Vein endothelial cell (primary cell): ENCODE measurements around the gene SLC41A1. TPM values are rescaled to one million over a fixed set of nuclear protein-coding genes. Genes with fewer than 3 reads are reported as not detected.

Experiments used
- total RNA-seq: library from RNA; depleted of rRNA; stranded (reverse); fragments of >200 nt; gene quantifications from 2 replicates; pipeline ENCODE4 v1.2.3, GENCODE V29; 2012

The SLC41A1 gene
- 11.1 and 23.4 TPM in 2 replicates for total RNA-seq

DNA sequence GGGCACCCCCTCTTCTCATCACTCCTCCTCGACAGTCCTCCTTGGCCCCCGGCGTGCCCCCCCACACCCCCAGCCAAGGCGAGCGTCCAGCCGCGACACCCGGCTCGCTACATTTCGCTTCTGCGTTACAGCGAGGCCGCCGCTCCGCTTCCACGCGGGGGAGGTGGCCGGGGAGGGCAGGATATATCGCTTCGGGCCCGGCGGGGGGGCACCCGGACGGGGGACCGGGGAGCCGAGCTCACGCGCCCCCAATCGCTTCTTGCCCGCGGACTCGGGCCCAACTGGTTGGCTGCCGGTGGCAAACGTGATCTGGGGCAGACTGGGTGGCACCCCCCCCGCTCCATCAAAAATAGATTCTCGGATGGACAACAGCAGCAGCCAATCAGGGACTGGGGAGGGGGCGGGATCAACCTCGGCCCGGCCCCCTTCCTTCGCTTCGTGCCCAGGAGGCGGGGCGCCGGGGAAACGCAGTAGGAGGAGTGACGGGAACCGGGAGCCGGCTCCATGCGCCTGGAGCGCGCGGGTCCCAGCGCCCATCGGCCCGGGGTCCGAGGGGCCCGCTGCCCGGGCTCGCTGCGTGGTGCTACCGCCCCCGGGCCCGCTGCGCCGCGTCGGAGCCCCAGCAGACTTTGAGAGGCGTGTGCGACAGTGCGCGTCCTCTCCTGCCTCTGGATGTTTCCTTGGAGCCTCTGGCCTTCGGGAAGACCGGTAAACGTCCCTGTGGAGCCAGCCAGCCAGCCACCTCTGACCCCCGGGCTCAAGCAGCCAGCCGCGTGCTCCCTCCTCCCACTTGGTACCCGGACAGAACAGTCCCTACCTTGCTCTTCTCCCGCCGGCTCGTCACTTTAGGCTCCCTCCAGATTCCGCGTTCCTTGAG lies at the start of gene SLC41A1:
Gene SLC41A1 (minus strand): TSS at position 321 of the 877 bp plus-strand sequence. CDS start 2,757 bp downstream, outside the sequence.

DNA sequence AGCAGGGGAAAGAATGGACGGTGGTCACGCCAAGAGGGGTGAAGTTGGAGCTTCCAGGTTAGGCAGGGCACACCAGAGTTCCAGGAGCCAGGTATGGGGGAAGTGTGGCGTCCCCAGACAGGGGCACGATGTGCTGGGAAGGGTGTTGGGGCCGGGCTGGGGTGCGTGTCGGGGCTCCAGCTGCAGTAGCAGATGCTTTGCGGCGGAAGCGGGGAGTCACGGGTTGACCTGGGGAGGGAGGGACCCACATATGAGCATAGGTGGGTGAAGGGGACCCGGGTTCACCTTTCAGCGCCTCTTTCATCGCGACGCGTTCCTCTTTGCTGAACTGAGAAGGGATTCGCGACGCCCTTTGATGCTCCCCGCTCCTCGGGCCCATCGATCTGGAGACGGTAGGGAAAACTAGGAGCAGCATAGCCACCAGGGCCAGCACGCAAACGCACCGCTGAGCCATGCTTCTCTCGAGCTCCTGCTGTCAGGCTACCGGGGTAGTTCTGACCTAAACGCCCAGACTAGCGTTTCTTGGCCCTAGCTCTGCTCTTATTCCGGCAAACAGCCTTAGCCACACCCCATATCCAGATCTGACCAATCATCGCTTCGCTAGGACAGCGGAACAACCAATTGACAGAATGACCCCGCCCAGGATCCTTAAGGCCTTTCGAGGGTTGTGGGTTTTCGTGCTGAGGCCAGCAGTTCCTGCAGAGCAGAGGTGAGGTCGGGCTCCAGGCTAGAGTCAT lies 36.8 kb upstream of the SLC41A1 start, which contains the start of gene PM20D1:
Gene PM20D1 (minus strand): TSS at position 514 of the 737 bp plus-strand sequence. CDS start 60 bp downstream, at position 454.

DNA sequence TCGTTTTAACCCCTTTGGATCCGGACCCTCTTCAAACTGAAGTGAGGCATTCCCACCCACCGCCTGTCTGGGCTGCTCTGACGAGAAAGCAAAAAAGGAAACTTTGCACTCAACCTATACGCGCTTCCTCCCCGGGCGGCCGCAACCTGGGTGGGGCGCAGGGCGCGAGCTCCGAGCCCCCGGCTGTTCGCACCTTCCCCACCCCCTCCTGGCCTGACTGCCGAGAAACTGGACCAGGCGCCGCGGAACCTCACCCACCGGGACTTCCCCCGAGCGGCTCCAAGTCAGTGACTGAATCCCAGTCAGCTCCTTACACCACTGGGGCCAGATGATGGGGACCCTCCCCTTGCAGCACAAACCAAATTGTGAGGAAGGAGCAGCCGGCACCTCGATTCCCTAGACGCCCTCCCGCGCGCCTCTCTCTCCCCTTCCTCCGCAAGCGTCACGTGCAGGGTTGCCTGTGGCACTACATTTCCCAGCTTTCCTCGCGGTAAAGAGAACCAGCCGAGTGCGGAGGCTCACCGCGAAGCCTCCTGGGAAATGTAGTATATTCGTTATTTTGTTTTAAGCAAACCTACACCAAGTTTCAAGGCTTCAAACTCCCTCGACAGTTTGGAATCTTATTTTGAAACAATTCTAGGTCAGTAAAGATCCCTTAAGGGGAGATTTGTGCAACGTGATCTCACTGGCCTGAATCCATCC lies 37.8 kb downstream of the SLC41A1 start, which contains the start of gene RAB29:
Gene RAB29 (minus strand): TSS at position 468 of the 702 bp plus-strand sequence. CDS start 526 bp downstream, outside the sequence.

DNA sequence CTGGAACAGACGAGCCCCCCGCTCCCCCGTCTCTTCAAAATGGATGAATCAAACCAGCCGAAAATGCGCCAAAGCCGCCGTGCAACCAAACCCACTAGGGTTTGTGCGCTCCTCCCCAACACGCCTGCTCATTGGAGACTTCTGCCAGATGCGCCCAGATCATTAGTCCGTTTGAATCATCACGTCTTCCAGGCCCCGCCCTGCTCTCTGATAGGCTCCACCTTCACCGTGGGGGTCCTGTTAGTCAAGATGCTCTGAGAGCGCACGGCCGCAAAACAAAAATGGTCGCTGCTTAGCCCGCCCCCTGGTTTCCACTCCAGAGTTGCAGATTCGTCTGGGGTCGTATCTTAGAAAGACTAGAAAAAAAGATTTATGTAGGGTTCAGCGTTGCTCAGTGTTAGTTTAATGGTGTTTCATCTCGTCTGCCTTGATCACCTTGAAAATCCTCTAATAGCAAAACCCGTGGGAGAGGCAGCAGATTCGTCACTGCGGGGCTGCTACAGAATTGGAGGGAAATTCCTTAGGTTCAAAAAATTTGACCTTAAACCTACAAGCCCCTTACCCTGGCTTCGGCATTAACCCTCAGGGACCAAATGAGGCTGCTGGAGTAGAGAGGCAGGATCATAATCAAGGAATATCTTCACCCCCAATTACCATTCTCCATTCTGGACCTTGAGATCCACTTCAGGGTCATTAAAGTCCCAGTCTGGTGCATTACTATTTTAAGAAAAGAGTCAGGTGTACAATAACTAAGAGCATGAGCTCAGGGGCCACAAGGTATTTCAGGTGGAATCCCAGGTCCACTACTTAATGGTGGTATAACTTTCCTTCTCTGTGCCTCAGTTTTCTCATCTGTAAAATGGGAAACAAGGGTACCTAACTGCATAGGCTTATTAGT lies 62.6 kb downstream of the SLC41A1 start, which contains the start of gene NUCKS1:
Gene NUCKS1 (minus strand): TSS at position 45 of the 898 bp plus-strand sequence. CDS start 209 bp downstream, outside the sequence.

Other genes with a start within 250 kb of the SLC41A1 start
- 72.5 and 80.5 TPM in 2 replicates for gene ELK4, start 181.2 kb downstream of the SLC41A1 start, total RNA-seq
- gene SLC45A3, start 132.7 kb downstream of the SLC41A1 start, total RNA-seq: 10.9 and 14.4 TPM in 2 replicates
- 136 and 179 TPM in 2 replicates for gene NUCKS1, start 63.0 kb downstream of the SLC41A1 start, total RNA-seq
- gene RAB29, start 37.7 kb downstream of the SLC41A1 start, total RNA-seq: 22.2 and 31.0 TPM in 2 replicates
- under 0.01 TPM in 1 of 2 replicates, not detected in the other for gene PM20D1, start 36.9 kb upstream of the SLC41A1 start, total RNA-seq
- under 0.01 TPM in 1 of 2 replicates, not detected in the other for gene SLC26A9, start 130.3 kb upstream of the SLC41A1 start, total RNA-seq
- gene RAB7B, start 190.2 kb upstream of the SLC41A1 start, total RNA-seq: 0.10 TPM in 1 of 2 replicates, not detected in the other
- under 0.01 TPM in 1 of 2 replicates, not detected in the other for gene CTSE, start 210.7 kb upstream of the SLC41A1 start, total RNA-seq
- gene RHEX, start 240.0 kb upstream of the SLC41A1 start, total RNA-seq: not detected in 2 replicates